Immature natural killer cell (primary cell): Measurements from ENCODE around the gene GDNF. TPM values are rescaled to one million over a fixed set of nuclear protein-coding genes. Genes with fewer than 3 reads are reported as not detected.

Source experiments
- DNase-seq, 3 donors: peaks; one replicate each; pipeline ENCODE4 v3.0.0; 2022; ENCODE audit warnings: mixed read lengths in 1 of 3
- H3K27ac Mint-ChIP-seq, 6 donors: one replicate each; pipeline ENCODE4 v1.8.0; 2020; ENCODE audit warnings: mixed read lengths in 6 of 6, mild to moderate bottlenecking in 5 of 6, inconsistent platforms in 4 of 6, moderate library complexity in 3 of 6
- H3K27me3 Mint-ChIP-seq, 3 donors: one replicate each; pipeline ENCODE4 v1.8.0; 2020 to 2021; ENCODE audit warnings: low read depth in 3 of 3, mild to moderate bottlenecking in 3 of 3, mixed read lengths in 3 of 3, moderate library complexity in 3 of 3, inconsistent platforms in 1 of 3
- H3K36me3 Mint-ChIP-seq, 3 donors: one replicate each; pipeline ENCODE4 v1.8.0; 2020; ENCODE audit warnings: mixed read lengths in 3 of 3, inconsistent platforms in 2 of 3, mild to moderate bottlenecking in 2 of 3
- H3K4me1 Mint-ChIP-seq, 2 donors: one replicate each; pipeline ENCODE4 v1.8.0; 2020; ENCODE audit warnings: inconsistent platforms in 2 of 2, mild to moderate bottlenecking in 2 of 2, mixed read lengths in 2 of 2, moderate library complexity in 1 of 2
- H3K4me3 Mint-ChIP-seq, 5 donors: one replicate each; pipeline ENCODE4 v1.8.0; 2020; ENCODE audit warnings: mild to moderate bottlenecking in 5 of 5, mixed read lengths in 5 of 5, inconsistent platforms in 3 of 5, moderate library complexity in 3 of 5
- H3K9me3 Mint-ChIP-seq, 6 donors: one replicate each; pipeline ENCODE4 v1.8.0; 2020; ENCODE audit warnings: mild to moderate bottlenecking in 6 of 6, mixed read lengths in 6 of 6, inconsistent platforms in 4 of 6, moderate library complexity in 3 of 6
- polyA plus RNA-seq, 3 donors: library from polyadenylated mRNA; unstranded; fragments of 300-500 nt; fragmentation: Illumina TruSeq; gene quantifications; one replicate each; pipeline ENCODE4 v1.2.3, GENCODE V29; 2021

The GDNF gene
- polyA plus RNA-seq, 3 donors from 2014 or later: not detected

DNA sequence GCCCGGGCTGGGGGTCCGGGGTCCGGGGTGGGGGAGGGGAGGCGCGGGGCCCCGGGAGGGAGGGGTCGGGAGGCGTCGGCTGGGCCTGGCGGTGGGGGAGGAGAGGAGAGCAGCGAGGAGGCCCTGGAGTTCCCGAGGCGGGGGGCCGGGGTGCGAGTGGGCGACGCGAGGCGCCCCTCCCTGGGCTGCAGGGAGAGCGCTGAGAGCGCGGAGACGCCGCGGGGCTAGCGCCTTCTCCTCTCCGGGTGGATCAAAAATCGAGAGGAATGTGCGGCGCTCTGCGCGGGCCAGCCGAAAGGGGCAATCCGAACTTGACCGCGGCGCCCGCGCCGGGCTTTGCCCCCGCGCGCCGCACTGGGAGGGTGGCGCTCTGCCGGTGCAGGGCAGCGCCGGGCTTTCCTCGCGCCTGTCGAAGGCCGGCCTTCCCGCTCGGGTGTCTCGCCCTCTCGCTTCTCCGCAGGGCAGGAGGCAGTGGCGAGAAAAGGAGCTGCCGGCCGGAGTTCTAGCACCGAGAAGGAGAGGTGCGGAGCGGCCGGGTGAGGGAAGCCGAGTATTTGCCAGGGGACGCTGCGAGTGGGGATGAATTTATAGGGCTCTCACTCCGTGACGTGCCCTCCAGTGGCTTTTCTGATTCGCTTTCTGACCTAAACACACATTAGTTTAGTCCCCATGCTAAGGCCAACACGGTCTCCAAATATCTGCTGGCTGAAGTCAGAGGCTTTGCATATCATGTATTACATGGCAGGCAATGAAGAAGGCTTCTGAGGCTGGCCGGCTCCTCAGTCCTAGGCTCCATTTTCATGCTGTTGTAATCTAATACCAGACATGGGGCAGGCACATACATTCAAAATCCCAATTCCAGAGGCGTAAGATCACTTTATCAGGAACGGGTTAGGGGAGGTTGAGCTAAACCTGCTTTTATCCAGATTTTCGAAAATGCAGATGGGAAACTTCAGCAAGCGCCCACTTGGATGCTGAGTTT, 503 bp upstream of the GDNF start:
- H3K4me1 Mint-ChIP-seq: peaks cover 6 to 12% of the 10 kb centered on the region in 2 donors
- H3K27me3 Mint-ChIP-seq: peaks cover 5 to 28% (median 11%) of the 10 kb centered on the region in 3 donors
- DNase-seq: no peak
- no peak overlapping the region for H3K27ac Mint-ChIP-seq
- H3K9me3 Mint-ChIP-seq: peaks cover 0 to 6% (median under 1%) of the 10 kb centered on the region in 6 donors
- H3K36me3 Mint-ChIP-seq: peaks cover 0 to 4% (median 0%) of the 10 kb centered on the region in 3 donors
- no peak overlapping the region for H3K4me3 Mint-ChIP-seq

DNA sequence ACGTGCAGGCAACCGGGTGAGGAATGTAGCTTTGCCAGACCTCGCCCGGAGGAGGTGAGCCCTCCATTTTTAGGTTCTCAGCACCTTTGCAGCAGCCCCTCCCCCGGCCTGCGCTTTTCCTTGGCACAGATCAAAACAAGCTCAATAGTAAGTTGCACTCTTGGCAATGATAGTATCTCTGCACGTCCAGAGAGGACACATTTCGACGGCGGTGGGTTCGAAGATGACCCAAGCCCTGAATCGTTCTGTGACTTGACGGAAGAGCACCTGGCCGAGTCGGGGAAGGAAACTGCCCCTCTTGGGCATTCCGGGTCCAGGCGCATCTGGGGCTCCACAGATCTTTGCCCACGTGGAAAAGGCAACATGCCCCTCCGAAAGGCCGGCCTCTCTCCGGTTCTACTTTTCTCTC, 904 bp downstream of the GDNF start:
- no peak overlapping the region for H3K4me3 Mint-ChIP-seq
- H3K27me3 Mint-ChIP-seq: peaks cover 10 to 30% (median 12%) of the 10 kb centered on the region in 3 donors
- peaks cover 0 to 8% (median under 1%) of the 10 kb centered on the region in 6 donors for H3K9me3 Mint-ChIP-seq

DNA sequence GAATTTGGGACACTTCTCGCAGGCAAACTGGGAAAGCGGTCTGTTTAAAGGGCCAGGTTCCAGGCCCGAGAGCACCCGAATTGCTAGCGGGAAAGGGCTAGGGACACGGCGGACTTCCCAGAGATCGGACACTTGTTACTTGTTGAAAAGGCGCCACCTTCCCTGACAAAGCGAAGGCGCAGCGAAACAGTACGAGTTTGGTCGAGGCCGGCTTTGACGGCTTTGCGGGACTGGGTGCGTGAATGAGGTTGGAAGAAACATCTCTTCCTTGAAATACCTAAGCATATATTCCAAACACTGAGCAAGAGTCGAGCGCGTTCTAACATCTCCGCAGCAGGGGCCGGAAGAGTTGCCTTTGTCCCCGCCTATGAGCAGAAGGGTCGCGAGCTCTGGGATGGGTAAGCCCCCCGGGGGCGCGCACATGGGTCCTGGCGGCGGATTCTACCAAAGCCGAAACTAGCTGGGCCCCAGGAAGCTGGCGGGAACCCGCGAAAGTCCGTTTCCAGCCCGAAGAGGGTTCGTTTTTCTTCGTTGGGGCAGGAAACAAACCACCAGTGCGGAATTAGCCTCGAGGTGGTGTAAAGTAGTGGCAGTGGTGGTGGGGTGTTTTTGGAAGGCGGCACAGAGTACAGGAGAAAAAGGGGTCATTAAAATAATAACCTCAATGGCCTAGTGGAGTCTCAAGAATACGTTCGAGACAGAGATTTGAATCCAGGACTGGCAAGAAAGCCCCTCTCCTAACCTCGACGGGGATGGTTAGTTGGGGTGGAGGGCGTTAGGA, 1.5 kb downstream of the GDNF start:
- Mint-ChIP-seq H3K9me3 (peaks cover 0 to 8% (median under 1%) of the 10 kb centered on the region in 6 donors), H3K4me1 (peaks cover 6 to 12% of the 10 kb centered on the region in 2 donors), H3K36me3 (peaks cover 0 to 4% (median 0%) of the 10 kb centered on the region in 3 donors), H3K4me3 (peak overlapping the region in 2 of 5 donors; percentile 5 to 38), H3K27ac (no peak overlapping the region), H3K27me3 (peaks cover 12 to 31% (median 14%) of the 10 kb centered on the region in 3 donors)
- DNase-seq: no peak

More for the DNA sequence above, 904 bp downstream of the GDNF start:
- no peak overlapping the region for H3K27ac Mint-ChIP-seq
- no peak for DNase-seq
- H3K4me1 Mint-ChIP-seq: peaks cover 6 to 12% of the 10 kb centered on the region in 2 donors
- H3K36me3 Mint-ChIP-seq: peaks cover 0 to 4% (median 0%) of the 10 kb centered on the region in 3 donors

DNA sequence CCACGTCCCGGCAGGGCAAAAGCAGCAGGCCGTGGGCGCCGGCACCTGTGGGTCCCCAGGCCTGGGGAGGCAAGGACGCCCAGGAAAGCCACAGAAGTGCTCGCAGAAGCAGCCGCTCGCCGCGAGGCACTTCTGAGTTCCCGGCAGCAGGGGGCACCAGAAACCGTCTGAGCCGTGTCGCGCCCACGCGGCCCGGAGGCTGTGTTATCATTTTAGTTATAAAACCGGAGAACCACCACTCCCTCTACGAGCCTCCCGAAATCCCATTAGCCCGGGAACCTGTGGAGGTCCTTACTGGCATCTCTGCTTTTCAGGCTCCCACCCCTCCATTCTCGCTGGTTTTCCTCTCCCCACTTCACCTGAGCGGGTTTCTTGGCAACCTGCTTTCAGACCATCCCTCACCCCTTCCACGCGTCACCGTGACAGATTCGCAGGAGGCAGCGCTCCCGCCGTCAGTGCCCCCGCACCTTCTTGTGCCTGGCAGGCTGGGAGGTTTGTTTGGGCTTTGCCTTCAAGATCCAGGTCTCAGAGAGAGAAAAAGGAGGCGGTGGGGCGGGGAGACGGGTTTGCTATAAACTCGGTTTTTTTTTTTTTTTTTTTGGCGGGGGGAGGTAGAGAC, 2.3 kb downstream of the GDNF start:
- peaks cover 0 to 4% (median 0%) of the 10 kb centered on the region in 3 donors for H3K36me3 Mint-ChIP-seq
- peak overlapping the region in 2 of 5 donors; percentile 5 to 52 for H3K4me3 Mint-ChIP-seq
- peak in 2 of 3 donors; percentile 1 to 10 for DNase-seq
- peaks cover 0 to 8% (median under 1%) of the 10 kb centered on the region in 6 donors for H3K9me3 Mint-ChIP-seq
- no peak overlapping the region for H3K27ac Mint-ChIP-seq
- H3K27me3 Mint-ChIP-seq: peaks cover 12 to 39% (median 14%) of the 10 kb centered on the region in 3 donors
- peaks cover 6 to 12% of the 10 kb centered on the region in 2 donors for H3K4me1 Mint-ChIP-seq

DNA sequence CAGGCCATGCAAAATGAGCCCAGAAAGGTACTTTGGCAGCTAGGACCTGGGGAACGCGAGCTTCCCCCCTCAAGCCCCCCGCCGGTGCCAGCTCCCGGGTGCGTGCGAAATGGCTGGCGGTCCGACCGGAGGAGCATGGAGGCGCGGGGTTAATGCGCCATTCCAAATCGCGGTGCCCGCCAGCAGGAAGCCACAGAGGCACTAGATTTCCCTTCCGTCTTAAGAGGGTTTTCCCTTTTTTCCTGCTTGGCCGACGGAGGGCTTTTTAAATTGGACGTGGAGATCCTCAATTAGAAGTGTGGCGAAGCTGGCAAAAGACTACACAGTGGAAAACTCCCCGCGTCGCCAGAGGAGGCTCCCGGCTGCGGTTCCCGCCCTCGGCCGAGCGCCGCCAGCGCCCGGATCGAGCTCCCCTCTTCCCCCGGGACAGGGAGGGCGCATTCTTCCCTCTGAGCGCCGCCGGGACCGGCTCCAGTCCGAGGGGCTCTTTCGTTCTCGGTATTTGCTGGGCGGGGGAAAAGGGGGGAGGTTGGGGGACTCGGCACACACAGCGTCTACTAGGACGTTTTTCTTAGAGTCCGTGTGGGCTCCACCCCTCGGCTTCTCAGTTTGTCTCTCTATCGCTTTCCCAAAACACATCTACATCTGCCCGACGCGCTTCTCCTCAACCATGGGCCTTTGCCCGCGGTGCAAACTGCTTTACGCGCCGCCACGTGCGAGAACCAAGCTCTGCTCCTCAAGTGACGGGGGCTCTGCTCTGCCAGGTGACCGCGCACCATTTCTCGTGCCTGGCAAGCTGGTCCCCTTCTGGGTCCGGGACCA, 3.0 kb downstream of the GDNF start:
- Mint-ChIP-seq H3K9me3 (peaks cover 0 to 5% (median under 1%) of the 10 kb centered on the region in 6 donors), H3K4me3 (peak overlapping the region in 1 of 5 donors; percentile 52), H3K36me3 (peaks cover 0 to 4% (median 0%) of the 10 kb centered on the region in 3 donors), H3K27ac (no peak overlapping the region), H3K27me3 (peaks cover 12 to 40% (median 14%) of the 10 kb centered on the region in 3 donors), H3K4me1 (peaks cover 6 to 12% of the 10 kb centered on the region in 2 donors)
- no peak for DNase-seq

DNA sequence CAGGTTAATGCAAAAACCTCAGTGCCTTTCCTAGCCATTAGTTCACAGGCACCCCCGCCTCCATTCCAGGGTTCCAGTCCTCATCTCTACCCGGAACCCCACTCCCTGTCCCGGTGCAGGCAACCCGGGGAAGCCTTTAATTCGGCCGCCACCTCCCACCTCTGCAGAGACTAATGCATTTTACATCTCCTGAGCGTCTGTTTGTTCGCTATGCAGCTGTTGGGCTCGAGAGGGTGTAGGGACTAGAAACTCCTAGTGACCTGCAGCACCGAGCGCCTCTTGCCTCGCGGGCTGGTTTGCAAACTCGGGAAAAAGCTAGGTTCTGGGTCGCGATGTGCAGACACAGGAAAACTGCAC, 3.6 kb downstream of the GDNF start:
- Mint-ChIP-seq H3K4me1 (peaks cover 6 to 12% of the 10 kb centered on the region in 2 donors), H3K27ac (no peak overlapping the region), H3K4me3 (no peak overlapping the region), H3K36me3 (peaks cover 0 to 2% (median 0%) of the 10 kb centered on the region in 3 donors), H3K27me3 (peaks cover 12 to 40% (median 14%) of the 10 kb centered on the region in 3 donors), H3K9me3 (peaks cover 0 to 3% (median under 1%) of the 10 kb centered on the region in 6 donors)
- no peak for DNase-seq

DNA sequence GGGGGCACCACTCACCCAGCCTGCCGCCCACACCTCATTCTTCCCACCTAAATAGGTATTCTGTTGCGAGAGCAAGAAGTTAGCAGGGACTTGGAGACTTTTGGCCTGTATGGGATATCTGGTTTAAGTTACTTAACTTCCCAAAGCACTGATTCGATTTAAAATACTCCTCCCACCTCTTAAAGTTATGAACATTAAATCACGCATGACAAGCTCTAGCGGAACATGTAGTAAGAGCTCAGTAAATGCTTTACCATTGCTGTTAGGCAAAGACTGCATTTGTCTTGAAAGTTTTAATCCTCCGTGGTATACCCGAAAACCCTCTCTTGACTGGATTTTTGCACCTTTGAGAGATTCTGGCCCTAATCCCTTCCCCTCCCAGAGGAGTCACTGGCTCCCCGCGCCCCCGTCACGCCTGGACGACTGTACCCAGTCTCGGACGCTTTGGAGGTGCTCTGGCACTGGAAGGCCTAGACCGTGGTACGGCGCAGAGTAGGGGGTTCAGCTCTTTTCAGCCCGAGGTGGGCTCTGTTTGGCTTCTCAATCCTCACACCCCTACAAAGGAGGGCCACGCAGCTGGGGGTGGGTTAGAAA, 4.4 kb downstream of the GDNF start:
- H3K9me3 Mint-ChIP-seq: peaks cover 0 to 3% (median 0%) of the 10 kb centered on the region in 6 donors
- no peaks in the 10 kb centered on the region for H3K36me3 Mint-ChIP-seq
- peaks cover 6 to 12% of the 10 kb centered on the region in 2 donors for H3K4me1 Mint-ChIP-seq
- no peak for DNase-seq
- H3K27ac Mint-ChIP-seq: no peak overlapping the region
- H3K27me3 Mint-ChIP-seq: peaks cover 10 to 37% (median 12%) of the 10 kb centered on the region in 3 donors
- H3K4me3 Mint-ChIP-seq: no peak overlapping the region

DNA sequence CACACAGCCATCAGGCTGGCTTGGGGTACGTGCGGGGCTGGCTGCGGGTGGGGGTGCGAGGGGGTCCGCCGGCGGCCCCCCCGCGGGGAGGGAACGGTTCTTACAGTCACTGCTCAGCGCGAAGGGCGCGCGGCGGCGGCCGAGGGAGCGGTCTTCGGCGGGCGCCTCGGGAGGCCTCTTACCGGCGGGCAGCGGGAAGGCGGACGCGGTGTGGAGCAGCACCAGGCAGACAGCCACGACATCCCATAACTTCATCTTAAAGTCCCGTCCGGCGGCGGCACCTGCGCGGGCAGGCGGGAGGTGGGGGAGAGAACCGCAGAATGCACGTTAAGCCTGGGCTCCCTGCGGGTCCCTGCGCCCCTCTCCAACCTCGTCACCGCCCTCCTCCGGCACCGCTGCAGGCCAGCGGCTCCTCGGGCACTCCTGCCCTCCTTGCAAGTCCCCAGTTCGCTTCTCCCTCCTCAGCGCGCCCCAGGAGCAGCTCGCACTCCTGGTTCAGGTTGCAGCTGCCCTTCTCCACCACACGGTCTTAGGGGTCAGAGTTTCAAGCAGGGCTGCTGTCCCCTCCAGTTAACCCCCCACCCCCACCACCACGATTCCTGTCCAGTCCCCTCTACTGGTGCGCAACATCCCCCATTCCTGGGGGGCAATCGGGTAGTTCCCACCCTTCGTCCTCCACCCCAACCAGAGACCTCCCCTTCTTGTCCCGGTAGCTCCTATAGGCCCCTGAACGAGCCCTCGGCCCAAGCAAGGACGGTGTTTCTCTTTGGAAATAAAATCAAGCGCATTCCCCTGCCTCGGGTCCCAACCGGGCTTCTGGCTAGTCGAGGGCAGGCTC, 5.1 kb downstream of the GDNF start:
- Mint-ChIP-seq H3K4me1 (peaks cover 6 to 12% of the 10 kb centered on the region in 2 donors), H3K36me3 (no peaks in the 10 kb centered on the region), H3K27ac (no peak overlapping the region), H3K9me3 (peaks cover 0 to 3% (median 0%) of the 10 kb centered on the region in 6 donors), H3K27me3 (peaks cover 10 to 36% (median 12%) of the 10 kb centered on the region in 3 donors), H3K4me3 (no peak overlapping the region)
- no peak for DNase-seq

DNA sequence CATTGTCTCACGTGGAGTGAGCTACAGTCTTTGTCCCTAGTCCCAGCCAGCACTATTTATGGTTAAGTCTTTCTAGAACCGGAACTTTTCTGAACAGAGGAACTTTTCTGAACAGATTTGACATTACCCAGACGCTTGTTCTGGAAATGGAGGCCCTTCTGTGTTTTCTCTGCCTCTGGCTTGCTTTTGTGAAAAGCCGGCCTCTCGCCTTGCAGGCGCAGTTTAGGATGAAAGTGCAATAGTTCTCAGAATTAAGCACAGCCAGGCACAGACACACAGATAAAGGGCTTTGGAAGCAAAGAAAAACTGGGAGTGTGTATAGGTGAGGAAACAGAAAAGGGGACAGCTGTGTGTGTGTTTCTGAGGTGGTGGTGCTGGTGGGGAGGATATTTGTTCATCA, 5.9 kb downstream of the GDNF start:
- no peak overlapping the region for H3K27ac Mint-ChIP-seq
- H3K36me3 Mint-ChIP-seq: no peaks in the 10 kb centered on the region
- no peak for DNase-seq
- H3K4me1 Mint-ChIP-seq: peaks cover 6 to 12% of the 10 kb centered on the region in 2 donors
- peaks cover 9 to 39% (median 14%) of the 10 kb centered on the region in 3 donors for H3K27me3 Mint-ChIP-seq
- H3K4me3 Mint-ChIP-seq: no peak overlapping the region
- H3K9me3 Mint-ChIP-seq: peaks cover 0 to 2% (median 0%) of the 10 kb centered on the region in 6 donors

DNA sequence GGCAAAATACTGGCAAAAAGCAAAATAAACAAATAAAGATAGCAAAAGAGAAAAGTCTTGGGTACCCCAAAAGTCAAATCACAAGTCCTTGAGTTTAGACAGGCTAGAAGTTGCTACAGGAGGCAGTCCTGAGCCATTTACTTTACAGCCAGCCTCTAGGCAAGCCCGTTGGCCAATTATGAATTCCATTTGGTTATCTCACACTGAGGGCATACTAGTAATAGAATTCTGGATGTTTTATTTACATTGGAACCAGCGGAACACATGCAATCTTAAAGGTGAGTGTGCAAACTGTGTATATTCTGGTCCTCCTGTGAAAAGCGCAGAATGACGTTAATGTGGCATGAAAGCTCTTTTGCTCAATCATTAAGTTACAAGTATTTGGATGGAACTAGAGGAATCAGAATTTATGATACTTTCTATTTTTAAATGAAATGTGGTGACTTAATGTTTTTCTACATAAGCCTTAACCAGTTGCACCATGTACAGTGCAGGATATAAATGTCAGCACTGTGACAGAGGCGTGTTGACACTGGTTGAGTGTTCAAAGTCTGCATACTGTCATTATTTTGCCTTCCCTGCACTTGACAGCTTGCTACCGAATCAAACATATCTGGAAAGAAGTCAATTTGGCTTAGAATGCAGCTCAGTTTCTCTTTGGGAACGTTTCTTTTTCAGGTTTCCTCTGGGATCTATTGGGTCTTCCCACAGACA, 7.9 kb downstream of the GDNF start:
- Mint-ChIP-seq H3K36me3 (no peaks in the 10 kb centered on the region), H3K27me3 (peaks cover 6 to 29% (median 11%) of the 10 kb centered on the region in 3 donors), H3K27ac (no peak overlapping the region), H3K4me3 (no peak overlapping the region), H3K4me1 (no peaks in the 10 kb centered on the region), H3K9me3 (peaks cover 0 to 2% (median 0%) of the 10 kb centered on the region in 6 donors)
- no peak for DNase-seq

DNA sequence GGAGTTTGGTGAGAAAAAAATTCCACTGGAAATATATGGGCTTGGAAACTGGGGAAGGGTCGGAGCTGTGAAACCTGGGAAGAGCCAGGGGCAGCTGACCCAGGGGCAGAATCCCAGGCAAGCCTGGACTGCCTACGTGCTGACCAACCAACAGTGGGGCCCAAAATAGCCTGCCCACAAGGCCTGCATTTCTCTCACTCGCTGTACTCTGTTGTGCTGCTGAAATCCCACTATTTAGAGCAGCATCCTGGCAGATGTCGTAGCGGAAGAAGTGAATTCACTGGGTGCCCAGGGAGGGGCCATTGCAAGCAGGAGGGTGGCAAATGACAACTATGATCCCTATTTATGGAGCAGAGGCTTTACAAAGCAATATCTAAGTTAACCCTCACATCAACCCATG, 9.5 kb downstream of the GDNF start:
- no peak overlapping the region for H3K27ac Mint-ChIP-seq
- no peak overlapping the region for H3K4me3 Mint-ChIP-seq
- DNase-seq: no peak

More for the DNA sequence above, 9.5 kb downstream of the GDNF start:
- H3K27me3 Mint-ChIP-seq: peaks cover 6 to 21% (median 9%) of the 10 kb centered on the region in 3 donors
- H3K9me3 Mint-ChIP-seq: peaks cover 0 to 2% (median 0%) of the 10 kb centered on the region in 6 donors
- no peaks in the 10 kb centered on the region for H3K4me1 Mint-ChIP-seq
- H3K36me3 Mint-ChIP-seq: no peaks in the 10 kb centered on the region
